HepG2 (cell line): ENCODE results near the gene CAD. TPM values are rescaled to one million over a fixed set of nuclear protein-coding genes. Genes with fewer than 3 reads are reported as not detected.

Experiments used
- ARNT ChIP-seq: fragments of 450-650 bp; IDR thresholded peaks from 2 replicates; pipeline ENCODE4 v1.6.1; 2017
- CREBL2 ChIP-seq: sonication (generic); formaldehyde crosslinking; IDR thresholded peaks from 2 replicates; pipeline ENCODE4 v1.8.1; 2023; ENCODE audit warnings: missing genetic modification reagents, mild to moderate bottlenecking, borderline replicate concordance
- CREM ChIP-seq, 2 experiments: sonication (generic) in 1 of 2; formaldehyde crosslinking in 1 of 2; IDR thresholded peaks; 2 replicates each; pipeline versions ENCODE4 v1.4.0 to v1.6.1; 2016 to 2020; ENCODE audit warnings: antibody characterized with exemption in 1 of 2, mild to moderate bottlenecking in 1 of 2, missing genetic modification reagents in 1 of 2
- HBP1 ChIP-seq: IDR thresholded peaks from 2 replicates; pipeline ENCODE4 v1.6.1; 2016; ENCODE audit warnings: low read depth, control low read depth
- JUNB ChIP-seq: sonication (generic); formaldehyde crosslinking; IDR thresholded peaks from 2 replicates; pipeline ENCODE4 v1.8.0; 2022; ENCODE audit warnings: missing genetic modification reagents, mild to moderate bottlenecking, borderline replicate concordance
- KLF6 ChIP-seq: IDR thresholded peaks from 2 replicates; pipeline ENCODE4 v1.8.0; 2016; ENCODE audit warnings: missing biosample characterization, missing genetic modification reagents
- LCORL ChIP-seq, 2 experiments: fragments of 450-650 bp in 1 of 2; sonication (generic) in 1 of 2; formaldehyde crosslinking in 1 of 2; IDR thresholded peaks; 2 replicates each; pipeline versions ENCODE4 v1.5.0 to v1.6.1; 2017 to 2020; ENCODE audit warnings: antibody characterized with exemption in 1 of 2, missing genetic modification reagents in 1 of 2
- NKX3-1 ChIP-seq: sonication (generic); formaldehyde crosslinking; IDR thresholded peaks from 2 replicates; pipeline ENCODE4 v1.5.0; 2020; ENCODE audit warnings: missing genetic modification reagents
- POLR2AphosphoS2 ChIP-seq: IDR thresholded peaks from 2 replicates; pipeline ENCODE4 v1.6.1; 2011; ENCODE audit warnings: low read depth, low read length, improper control_type of control experiment
- REPIN1 ChIP-seq: sonication (generic); formaldehyde crosslinking; IDR thresholded peaks from 2 replicates; pipeline ENCODE4 v1.8.0; 2022; ENCODE audit warnings: missing genetic modification reagents, low read depth, mild to moderate bottlenecking, borderline replicate concordance
- SMAD1 ChIP-seq: sonication (generic); formaldehyde crosslinking; IDR thresholded peaks from 2 replicates; pipeline ENCODE4 v1.4.0; 2020; ENCODE audit warnings: missing genetic modification reagents, low read depth, mild to moderate bottlenecking, borderline replicate concordance
- TEAD2 ChIP-seq: sonication (generic); formaldehyde crosslinking; IDR thresholded peaks from 2 replicates; pipeline ENCODE4 v1.9.0; 2021; ENCODE audit warnings: missing genetic modification reagents
- ZBTB10 ChIP-seq: sonication (generic); formaldehyde crosslinking; IDR thresholded peaks from 2 replicates; pipeline ENCODE4 v1.4.0; 2020; ENCODE audit warnings: missing genetic modification reagents, borderline replicate concordance
- ZFP37 ChIP-seq: sonication (generic); formaldehyde crosslinking; IDR thresholded peaks from 2 replicates; pipeline ENCODE4 v1.4.0; 2020; ENCODE audit warnings: missing genetic modification reagents, borderline replicate concordance
- ZNF12 ChIP-seq: sonication (generic); formaldehyde crosslinking; IDR thresholded peaks from 2 replicates; pipeline ENCODE4 v1.5.0; 2020; ENCODE audit warnings: missing genetic modification reagents
- ZNF383 ChIP-seq: sonication (generic); formaldehyde crosslinking; IDR thresholded peaks from 2 replicates; pipeline ENCODE4 v1.4.0; 2020; ENCODE audit warnings: missing genetic modification reagents, mild to moderate bottlenecking, borderline replicate concordance
- ZNF414 ChIP-seq: sonication (generic); formaldehyde crosslinking; IDR thresholded peaks from 2 replicates; pipeline ENCODE4 v1.5.0; 2020; ENCODE audit warnings: missing genetic modification reagents
- polyA plus RNA-seq, 8 experiments: library from polyadenylated mRNA; depleted of rRNA in 3 of 8; stranded (reverse) in 7 of 8; unstranded in 1 of 8; fragments of >200 nt; fragmentation: Illumina TruSeq in 4 of 8; extraction: Trizol in 4 of 8; gene quantifications; 2 replicates each; pipeline versions ENCODE4 v1.2.1 to v1.2.3, GENCODE V29; 2011 to 2016; ENCODE audit warnings: low read depth in 4 of 8, missing spikeins in 1 of 8, mixed read lengths in 1 of 8; ENCODE audit not compliant: insufficient read depth in 1 of 8
- total RNA-seq, 5 experiments: library from RNA; depleted of rRNA; stranded (reverse); fragments of >200 nt; fragmentation: Illumina TruSeq; extraction: Trizol; gene quantifications; 2 replicates each; pipeline ENCODE4 v1.2.3, GENCODE V29; 2016; ENCODE audit warnings: low read depth in 1 of 5
- TF ChIP-seq, protein P1 (sequence below): sonication (generic); formaldehyde crosslinking; IDR thresholded peaks from 2 replicates; pipeline ENCODE4 v1.4.0; 2020; ENCODE audit warnings: missing genetic modification reagents
- TF ChIP-seq, protein P2 (sequence below): sonication (generic); formaldehyde crosslinking; IDR thresholded peaks from 2 replicates; pipeline ENCODE4 v1.5.1; 2020; ENCODE audit warnings: missing genetic modification reagents, mild to moderate bottlenecking, borderline replicate concordance

The CAD gene
- total and polyA plus RNA-seq, 2 of the 13 experiments (the other 11 are each of a cell fraction or from before 2014, with no cell fraction given), result 21.7 to 37.0 TPM

DNA sequence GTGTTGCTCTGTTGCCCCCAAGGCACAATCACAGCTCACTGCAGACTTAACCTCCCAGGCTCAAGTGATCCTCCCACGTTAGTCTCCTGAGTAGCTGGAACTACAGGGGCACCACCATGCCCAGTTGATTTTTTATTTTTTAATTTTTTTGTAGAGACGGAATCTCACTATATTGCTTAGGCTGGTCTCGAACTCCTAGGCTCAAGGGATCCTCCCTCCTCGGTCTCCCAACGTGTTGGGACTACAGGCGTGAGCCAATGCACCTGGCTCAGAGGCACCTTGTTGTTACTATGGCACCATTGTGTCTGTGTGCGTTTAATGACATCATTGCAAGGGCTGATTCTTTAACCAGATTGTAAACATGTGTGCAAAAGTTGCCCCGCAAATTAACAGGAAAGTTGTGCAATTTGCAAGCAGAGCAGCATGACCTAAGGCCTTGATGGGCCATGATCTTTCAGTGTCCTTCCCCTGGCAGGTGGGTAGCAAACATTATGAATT, 45.8 kb upstream of the CAD start (continued):
- TF ChIP-seq ZBTB10 (CRISPR knock-in tag) (no peak), CREM (IDR thresholded peaks at IDR 0.05) (peak; percentile 81), CREM (CRISPR knock-in tag; IDR thresholded peaks at IDR 0.05) (no peak), ZNF383 (no peak), TEAD2 (CRISPR knock-in tag) (no peak), NKX3-1 (CRISPR knock-in tag) (no peak), REPIN1 (CRISPR knock-in tag) (no peak; the same call in 1 of the 2 replicates), ARNT (no peak), JUNB (CRISPR knock-in tag) (no peak), HBP1 (CRISPR knock-in tag) (peak; percentile 89), ZNF12 (CRISPR knock-in tag) (no peak), ZNF414 (0 out of 2 replicates have a peak, but pooled peaks have one; percentile 79), CREBL2 (CRISPR knock-in tag) (no peak), KLF6 (CRISPR knock-in tag) (peak; percentile 98), POLR2AphosphoS2 (no peak), SMAD1 (peak; percentile 39; the same call in 1 of the 2 replicates), ZFP37 (CRISPR knock-in tag) (peak; percentile 93; the same call in 1 of the 2 replicates), LCORL (IDR thresholded peaks at IDR 0.05) (no peak), LCORL (CRISPR knock-in tag; IDR thresholded peaks at IDR 0.05) (peak; percentile 92)
- TF ChIP-seq, protein P1, sequence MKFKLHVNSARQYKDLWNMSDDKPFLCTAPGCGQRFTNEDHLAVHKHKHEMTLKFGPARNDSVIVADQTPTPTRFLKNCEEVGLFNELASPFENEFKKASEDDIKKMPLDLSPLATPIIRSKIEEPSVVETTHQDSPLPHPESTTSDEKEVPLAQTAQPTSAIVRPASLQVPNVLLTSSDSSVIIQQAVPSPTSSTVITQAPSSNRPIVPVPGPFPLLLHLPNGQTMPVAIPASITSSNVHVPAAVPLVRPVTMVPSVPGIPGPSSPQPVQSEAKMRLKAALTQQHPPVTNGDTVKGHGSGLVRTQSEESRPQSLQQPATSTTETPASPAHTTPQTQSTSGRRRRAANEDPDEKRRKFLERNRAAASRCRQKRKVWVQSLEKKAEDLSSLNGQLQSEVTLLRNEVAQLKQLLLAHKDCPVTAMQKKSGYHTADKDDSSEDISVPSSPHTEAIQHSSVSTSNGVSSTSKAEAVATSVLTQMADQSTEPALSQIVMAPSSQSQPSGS (CRISPR knock-in tag), result peak; percentile 99
- TF ChIP-seq, protein P2, sequence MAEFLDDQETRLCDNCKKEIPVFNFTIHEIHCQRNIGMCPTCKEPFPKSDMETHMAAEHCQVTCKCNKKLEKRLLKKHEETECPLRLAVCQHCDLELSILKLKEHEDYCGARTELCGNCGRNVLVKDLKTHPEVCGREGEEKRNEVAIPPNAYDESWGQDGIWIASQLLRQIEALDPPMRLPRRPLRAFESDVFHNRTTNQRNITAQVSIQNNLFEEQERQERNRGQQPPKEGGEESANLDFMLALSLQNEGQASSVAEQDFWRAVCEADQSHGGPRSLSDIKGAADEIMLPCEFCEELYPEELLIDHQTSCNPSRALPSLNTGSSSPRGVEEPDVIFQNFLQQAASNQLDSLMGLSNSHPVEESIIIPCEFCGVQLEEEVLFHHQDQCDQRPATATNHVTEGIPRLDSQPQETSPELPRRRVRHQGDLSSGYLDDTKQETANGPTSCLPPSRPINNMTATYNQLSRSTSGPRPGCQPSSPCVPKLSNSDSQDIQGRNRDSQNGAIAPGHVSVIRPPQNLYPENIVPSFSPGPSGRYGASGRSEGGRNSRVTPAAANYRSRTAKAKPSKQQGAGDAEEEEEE (CRISPR knock-in tag), result peak; percentile 75; the same call in 1 of the 2 replicates
